ENCODE measurements around the gene KIF2C. TPM values are rescaled to one million over a fixed set of nuclear protein-coding genes. Genes with fewer than 3 reads are reported as not detected.
A peak's percentile ranks its signal among the peaks of the same experiment; 100 is the strongest.

KIF2C gene
- total and polyA plus RNA-seq, 9 of the 15 experiments (the other 6 are each of a cell fraction or from before 2014, with no cell fraction given), result 84.9 to 226 (median 169) TPM

DNA sequence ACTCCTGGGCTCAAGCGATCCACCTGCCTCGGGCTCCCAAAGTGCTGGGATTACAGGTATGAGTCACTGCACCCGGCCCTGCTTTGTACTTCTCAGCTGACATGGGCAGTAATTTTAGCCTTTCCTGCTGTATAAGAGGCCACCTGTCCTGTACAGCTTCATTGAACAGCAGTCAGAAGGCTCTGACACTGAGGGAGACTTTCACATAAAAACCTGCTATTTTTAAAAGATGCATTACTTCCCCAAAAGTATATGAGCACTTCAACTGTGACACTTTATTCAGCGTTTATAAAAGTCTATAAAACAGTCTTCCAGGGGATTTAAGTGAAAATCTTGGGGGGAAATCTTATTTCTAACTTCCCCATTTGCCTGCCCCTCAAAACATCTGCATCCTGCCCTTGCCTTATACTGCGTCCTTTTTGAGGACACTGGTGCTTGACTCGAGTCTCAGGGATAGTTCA is 26.3 kb upstream of the KIF2C start:
- Histone ChIP-seq H2AFZ (ENCODE audit: low read depth, low read length) (no peak overlapping the region), H3K79me2 (ENCODE audit: control insufficient read depth, insufficient read depth, low read length) (no peaks in the 10 kb centered on the region), H3K36me3 (ENCODE audit: control insufficient read depth, insufficient read depth, low read length) (no peaks in the 10 kb centered on the region), H4K20me1 (replicated peaks; ENCODE audit: control insufficient read depth, insufficient read depth, low read length) (no peaks in the 10 kb centered on the region), H3K27me3 (ENCODE audit: control insufficient read depth in 2 of 2, insufficient read depth in 2 of 2, low read length in 2 of 2) (peaks cover 26% of the 10 kb centered on the region in 2 experiments), H3K4me1 (replicated peaks in 1 of 2; ENCODE audit: control insufficient read depth in 2 of 2, insufficient read depth in 2 of 2, low read length in 2 of 2) (peaks cover 0 to 3% of the 10 kb centered on the region in 2 experiments; a peak in 2 of 5 replicates), H3K9ac (ENCODE audit: insufficient read depth in 1 of 2, low read depth in 2 of 2, low read length in 2 of 2) (no peak overlapping the region), H3K9me3 (replicated peaks; ENCODE audit: control insufficient read depth, insufficient read depth, low read depth, low read length) (no peaks in the 10 kb centered on the region), H3K9me1 (ENCODE audit: control insufficient read depth, insufficient read depth, low read length) (peaks cover 3% of the 10 kb centered on the region), H3K27ac (ENCODE audit: extremely low read depth, low read depth, low read length) (no peak overlapping the region), H3K4me2 (ENCODE audit: insufficient read depth, low read length) (no peak overlapping the region), H3K4me3 (no peak overlapping the region)
- DNase-seq (ENCODE audit: extremely low read depth in 1 of 4, low spot score in 3 of 4) (no peak), FAIRE-seq (no peak), ATAC-seq (no peak)
- 0 out of 2 replicates have a peak, but pooled peaks have one; percentile 15 for TF ChIP-seq FOSL1 (tag; conservative IDR thresholded peaks at IDR 0.05)
- TF ChIP-seq NCOA1 (IDR thresholded peaks at IDR 0.05; ENCODE audit: low read depth), result no peak
- POLR2A ChIA-PET, result interaction anchor here (1.2 to 4.8 kb wide), 3 partner anchors 8 to 14 kb away, joined by 3 to 44 read pairs (median 3); no protein-coding TSS in a partner anchor
- in situ Hi-C loops (cut with MboI) (no loop called here), intact Hi-C loops (cut with micrococcal nuclease) (no loop called here)
- CTCF ChIA-PET (ENCODE audit: low intra/inter-chr PET ratio), result no interaction called here
- 4% methylated on average over 6 of the region's 6 CpGs for WGBS (ENCODE audit: insufficient coverage, low coverage, missing lambda C conversion rate)
- no TSS peak for BruUV-seq (replicated peaks)

DNA sequence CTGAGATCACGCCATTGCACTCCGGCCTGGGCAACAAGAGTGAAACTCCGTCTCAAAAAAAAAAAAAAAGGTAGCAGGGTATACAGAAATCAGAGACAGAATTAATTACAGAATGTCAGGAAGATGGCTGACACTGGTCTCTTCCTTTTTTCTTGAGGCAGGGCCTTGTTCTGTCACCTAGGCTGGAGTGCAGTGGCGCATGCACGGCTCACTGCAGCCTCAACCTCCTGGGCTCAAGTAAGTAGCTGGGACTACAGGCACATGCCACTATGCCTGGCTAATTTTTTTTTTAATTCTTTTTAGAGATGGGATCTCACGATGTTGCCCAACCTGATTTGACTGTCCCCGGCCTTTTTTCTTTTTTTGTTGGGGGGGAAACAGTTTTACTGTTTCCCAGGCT is 25.1 kb upstream of the KIF2C start:
- H3K9me3 ChIP-seq (replicated peaks; ENCODE audit: control insufficient read depth, insufficient read depth, low read depth, low read length), result no peaks in the 10 kb centered on the region
- H3K27ac ChIP-seq (ENCODE audit: extremely low read depth, low read depth, low read length), result no peak overlapping the region
- peaks cover 23 to 25% of the 10 kb centered on the region in 2 experiments for H3K27me3 ChIP-seq (ENCODE audit: control insufficient read depth in 2 of 2, insufficient read depth in 2 of 2, low read length in 2 of 2)
- ChIA-PET POLR2A (interaction anchor here (0.7 to 9.1 kb wide), 2 partner anchors 11 to 106 kb away, joined by 3 to 222 read pairs; no protein-coding TSS in a partner anchor), CTCF (ENCODE audit: low intra/inter-chr PET ratio) (no interaction called here)
- DNase-seq (ENCODE audit: extremely low read depth in 1 of 4, low spot score in 3 of 4), result no peak
- no TSS peak for BruUV-seq (replicated peaks)
- 73% methylated on average over 7 of the region's 7 CpGs for WGBS (ENCODE audit: insufficient coverage, low coverage, missing lambda C conversion rate)
- no peaks in the 10 kb centered on the region for H3K79me2 ChIP-seq (ENCODE audit: control insufficient read depth, insufficient read depth, low read length)
- H3K4me2 ChIP-seq (ENCODE audit: insufficient read depth, low read length), result no peak overlapping the region
- no peak for FAIRE-seq
- H2AFZ ChIP-seq (ENCODE audit: low read depth, low read length), result peak overlapping the region; percentile 87
- peaks cover 0 to 5% of the 10 kb centered on the region in 2 experiments; a peak in 2 of 5 replicates for H3K4me1 ChIP-seq (replicated peaks in 1 of 2; ENCODE audit: control insufficient read depth in 2 of 2, insufficient read depth in 2 of 2, low read length in 2 of 2)
- intact Hi-C loops (cut with micrococcal nuclease) (no loop called here), in situ Hi-C loops (cut with MboI) (no loop called here)
- H3K36me3 ChIP-seq (ENCODE audit: control insufficient read depth, insufficient read depth, low read length), result no peaks in the 10 kb centered on the region
- H3K9ac ChIP-seq (ENCODE audit: insufficient read depth in 1 of 2, low read depth in 2 of 2, low read length in 2 of 2), result peak overlapping the region in 1 of 2 experiments; percentile 57; a peak in 1 of 4 replicates
- no peaks in the 10 kb centered on the region for H3K9me1 ChIP-seq (ENCODE audit: control insufficient read depth, insufficient read depth, low read length)
- ATAC-seq, result no peak
- H3K4me3 ChIP-seq, result no peak overlapping the region
- H4K20me1 ChIP-seq (replicated peaks; ENCODE audit: control insufficient read depth, insufficient read depth, low read length), result 0 out of 2 replicates have a peak, but pooled peaks cover 3% of the 10 kb centered on the region
- TF ChIP-seq, protein P1, sequence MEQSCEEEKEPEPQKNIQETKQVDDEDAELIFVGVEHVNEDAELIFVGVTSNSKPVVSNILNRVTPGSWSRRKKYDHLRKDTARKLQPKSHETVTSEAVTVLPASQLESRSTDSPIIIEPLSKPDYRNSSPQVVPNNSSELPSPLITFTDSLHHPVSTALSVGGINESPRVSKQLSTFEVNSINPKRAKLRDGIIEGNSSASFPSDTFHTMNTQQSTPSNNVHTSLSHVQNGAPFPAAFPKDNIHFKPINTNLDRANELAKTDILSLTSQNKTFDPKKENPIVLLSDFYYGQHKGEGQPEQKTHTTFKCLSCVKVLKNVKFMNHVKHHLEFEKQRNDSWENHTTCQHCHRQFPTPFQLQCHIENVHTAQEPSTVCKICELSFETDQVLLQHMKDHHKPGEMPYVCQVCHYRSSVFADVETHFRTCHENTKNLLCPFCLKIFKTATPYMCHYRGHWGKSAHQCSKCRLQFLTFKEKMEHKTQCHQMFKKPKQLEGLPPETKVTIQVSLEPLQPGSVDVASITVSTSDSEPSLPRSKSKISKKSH (CRISPR knock-in tag; IDR thresholded peaks at IDR 0.05), result no peak
- TF ChIP-seq, protein P2, sequence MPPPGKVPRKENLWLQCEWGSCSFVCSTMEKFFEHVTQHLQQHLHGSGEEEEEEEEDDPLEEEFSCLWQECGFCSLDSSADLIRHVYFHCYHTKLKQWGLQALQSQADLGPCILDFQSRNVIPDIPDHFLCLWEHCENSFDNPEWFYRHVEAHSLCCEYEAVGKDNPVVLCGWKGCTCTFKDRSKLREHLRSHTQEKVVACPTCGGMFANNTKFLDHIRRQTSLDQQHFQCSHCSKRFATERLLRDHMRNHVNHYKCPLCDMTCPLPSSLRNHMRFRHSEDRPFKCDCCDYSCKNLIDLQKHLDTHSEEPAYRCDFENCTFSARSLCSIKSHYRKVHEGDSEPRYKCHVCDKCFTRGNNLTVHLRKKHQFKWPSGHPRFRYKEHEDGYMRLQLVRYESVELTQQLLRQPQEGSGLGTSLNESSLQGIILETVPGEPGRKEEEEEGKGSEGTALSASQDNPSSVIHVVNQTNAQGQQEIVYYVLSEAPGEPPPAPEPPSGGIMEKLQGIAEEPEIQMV (tag; conservative IDR thresholded peaks at IDR 0.05; ENCODE audit: low read depth), result no peak
- TF ChIP-seq PCBP1 (IDR thresholded peaks at IDR 0.05; ENCODE audit: low read depth, low read length, poor library complexity, severe bottlenecking) (no peak), GATAD2A (IDR thresholded peaks at IDR 0.05) (no peak), FOXP1 (CRISPR knock-in tag; IDR thresholded peaks at IDR 0.05) (no peak), TCFL5 (CRISPR knock-in tag; conservative IDR thresholded peaks at IDR 0.05) (no peak), ZNF165 (CRISPR knock-in tag; IDR thresholded peaks at IDR 0.05; ENCODE audit: borderline replicate concordance) (no peak), CHD1 (IDR thresholded peaks at IDR 0.05; ENCODE audit: low read length) (no peak), ZNF780A (CRISPR knock-in tag; IDR thresholded peaks at IDR 0.05) (no peak), PTRF (tag; IDR thresholded peaks at IDR 0.05) (no peak)
- TF ChIP-seq, protein P3, sequence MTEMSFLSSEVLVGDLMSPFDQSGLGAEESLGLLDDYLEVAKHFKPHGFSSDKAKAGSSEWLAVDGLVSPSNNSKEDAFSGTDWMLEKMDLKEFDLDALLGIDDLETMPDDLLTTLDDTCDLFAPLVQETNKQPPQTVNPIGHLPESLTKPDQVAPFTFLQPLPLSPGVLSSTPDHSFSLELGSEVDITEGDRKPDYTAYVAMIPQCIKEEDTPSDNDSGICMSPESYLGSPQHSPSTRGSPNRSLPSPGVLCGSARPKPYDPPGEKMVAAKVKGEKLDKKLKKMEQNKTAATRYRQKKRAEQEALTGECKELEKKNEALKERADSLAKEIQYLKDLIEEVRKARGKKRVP (CRISPR knock-in tag; IDR thresholded peaks at IDR 0.05), result no peak

Measured in K562 (cell line).